ENCODE measurements around the gene ATXN1L.

ATXN1L gene

GRCh38 chr16:71893888-71894228 is 48.1 kb downstream of the ATXN1L start:
- no peak for TF ChIP-seq CTCF (IDR thresholded peaks at IDR 0.05)

GRCh38 chr16:71894229-71894920 is 48.6 kb downstream of the ATXN1L start:
- TF ChIP-seq CTCF (IDR thresholded peaks at IDR 0.05), result no peak

- TF ChIP-seq CTCF (IDR thresholded peaks at IDR 0.05), result no peak
Observed at GRCh38 chr16:71894921-71895678, 49.3 kb downstream of the ATXN1L start, which contains the start of gene IST1. Gene IST1, plus strand, starts transcription at chr16:71895531. Its CDS starts 20,110 bp downstream, at chr16:71915641.

GRCh38 chr16:71895679-71896365 is 50.0 kb downstream of the ATXN1L start:
- TF ChIP-seq CTCF (IDR thresholded peaks at IDR 0.05), result no peak

- TF ChIP-seq CTCF (IDR thresholded peaks at IDR 0.05), result no peak
Observed at GRCh38 chr16:71896764-71897368, 51.1 kb downstream of the ATXN1L start.

- no peak for TF ChIP-seq CTCF (IDR thresholded peaks at IDR 0.05)
Observed at GRCh38 chr16:71899171-71899570, 53.4 kb downstream of the ATXN1L start.

GRCh38 chr16:71902656-71903365 is 57.0 kb downstream of the ATXN1L start:
- TF ChIP-seq CTCF (IDR thresholded peaks at IDR 0.05), result no peak

Measured in LNCAP (cell line).